Measurements from ENCODE around the gene OR1L1. TPM values are rescaled to one million over a fixed set of nuclear protein-coding genes. Genes with fewer than 3 reads are reported as not detected.

Gene OR1L1
- total and polyA plus RNA-seq, 8 donors, result not detected

DNA sequence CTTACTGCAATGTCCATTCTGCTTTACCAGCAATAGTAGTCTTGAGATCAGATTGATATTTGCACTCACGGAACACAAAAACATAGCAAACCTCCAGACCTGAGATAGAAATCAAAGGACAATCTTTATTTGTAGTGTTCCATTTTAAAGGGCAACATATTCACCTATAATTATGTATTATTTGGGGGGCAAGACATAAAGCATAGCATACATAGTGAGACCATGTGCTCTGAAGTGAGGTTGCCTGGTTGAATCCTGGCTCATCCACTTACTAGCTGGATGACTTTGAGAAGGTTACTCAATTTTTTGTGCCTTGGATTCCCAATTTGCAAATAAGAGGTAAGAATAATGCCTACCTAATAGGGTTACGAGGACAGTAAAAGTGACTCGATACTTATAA is 4.0 kb upstream of the OR1L1 start, which contains the start of gene OR1B1:
OR1B1 (minus strand) TSS at position 101 of the 400 bp plus-strand sequence.
- Histone ChIP-seq H3K9me3 (no peaks in the 10 kb centered on the region), H3K27ac (no peak within 1 kb of the TSS), H3K4me1 (no peaks in the 10 kb centered on the region), H3K27me3 (no peaks in the 10 kb centered on the region), H3K36me3 (no peaks in the 10 kb centered on the region), H3K4me3 (no peak within 1 kb of the TSS)
- ATAC-seq (no peak), DNase-seq (no peak)
- no peak for TF ChIP-seq CTCF (IDR thresholded peaks at IDR 0.05)
- intact Hi-C loops (cut with DNase I), result no loop called here

- no peak for TF ChIP-seq CTCF (IDR thresholded peaks at IDR 0.05)
- no peaks in the 10 kb centered on the region for H3K27me3 ChIP-seq
These were observed 11.0 kb downstream of the OR1L1 start for GRCh38 chr9:122672481-122672880.

GRCh38 chr9:122684851-122685250 is 23.3 kb downstream of the OR1L1 start:
- H3K4me3 ChIP-seq, result no peak overlapping the region
- H3K36me3 ChIP-seq, result no peaks in the 10 kb centered on the region
- no peaks in the 10 kb centered on the region for H3K4me1 ChIP-seq
- no peak for DNase-seq
- H3K27ac ChIP-seq, result no peak overlapping the region
- no peaks in the 10 kb centered on the region for H3K27me3 ChIP-seq
- intact Hi-C loops (cut with DNase I), result no loop called here
- peaks cover 0 to 19% of the 10 kb centered on the region in 2 donors for H3K9me3 ChIP-seq
- TF ChIP-seq CTCF (IDR thresholded peaks at IDR 0.05), result no peak
- ATAC-seq, result no peak

More at GRCh38 chr9:122672481-122672880, 11.0 kb downstream of the OR1L1 start:
- intact Hi-C loops (cut with DNase I), result no loop called here
- no peak overlapping the region for H3K27ac ChIP-seq
- ATAC-seq, result no peak
- no peak for DNase-seq
- no peaks in the 10 kb centered on the region for H3K36me3 ChIP-seq
- no peak overlapping the region for H3K4me3 ChIP-seq
- no peaks in the 10 kb centered on the region for H3K4me1 ChIP-seq
- peaks cover 0 to 21% of the 10 kb centered on the region in 2 donors for H3K9me3 ChIP-seq

- Histone ChIP-seq H3K36me3 (no peaks in the 10 kb centered on the region), H3K9me3 (peaks cover 0 to 14% of the 10 kb centered on the region in 2 donors), H3K27ac (no peak overlapping the region), H3K4me3 (no peak overlapping the region), H3K4me1 (no peaks in the 10 kb centered on the region), H3K27me3 (no peaks in the 10 kb centered on the region)
- no peak for TF ChIP-seq CTCF (IDR thresholded peaks at IDR 0.05)
- no peak for DNase-seq
- no peak for ATAC-seq
- intact Hi-C loops (cut with DNase I), result no loop called here
These were observed 34.2 kb downstream of the OR1L1 start for GRCh38 chr9:122695696-122696095.

Other genes with a start within 250 kb of the OR1L1 start
- not detected for gene OR1J1, start 183.8 kb upstream of the OR1L1 start, total RNA-seq
- gene OR1J1, start 183.8 kb upstream of the OR1L1 start, polyA plus RNA-seq (ENCODE audit: insufficient read length in 6 of 6), result not detected
- gene OR1J2, start 150.9 kb upstream of the OR1L1 start, total RNA-seq, result not detected
- not detected for gene OR1J2, start 150.9 kb upstream of the OR1L1 start, polyA plus RNA-seq (ENCODE audit: insufficient read length in 6 of 6)
- gene OR1J4, start 142.6 kb upstream of the OR1L1 start, total RNA-seq, result not detected
- not detected for gene OR1J4, start 142.6 kb upstream of the OR1L1 start, polyA plus RNA-seq (ENCODE audit: insufficient read length in 6 of 6)
- not detected for gene OR1N1, start 134.4 kb upstream of the OR1L1 start, total RNA-seq
- not detected for gene OR1N1, start 134.4 kb upstream of the OR1L1 start, polyA plus RNA-seq (ENCODE audit: insufficient read length in 6 of 6)
- not detected for gene OR1N2, start 108.6 kb upstream of the OR1L1 start, total RNA-seq
- not detected for gene OR1N2, start 108.6 kb upstream of the OR1L1 start, polyA plus RNA-seq (ENCODE audit: insufficient read length in 6 of 6)
- not detected for gene OR1L8, start 78.3 kb upstream of the OR1L1 start, total RNA-seq
- gene OR1L8, start 78.3 kb upstream of the OR1L1 start, polyA plus RNA-seq (ENCODE audit: insufficient read length in 6 of 6), result under 1 TPM; 0.10 to 0.52 (median 0.37) TPM
- gene OR1Q1, start 47.0 kb upstream of the OR1L1 start, total RNA-seq, result not detected
- gene OR1Q1, start 47.0 kb upstream of the OR1L1 start, polyA plus RNA-seq (ENCODE audit: insufficient read length in 6 of 6), result under 1 TPM in 1 of 6 donors, not detected in 5; 0.21 TPM
- gene OR1B1, start 4.1 kb upstream of the OR1L1 start, total RNA-seq, result under 1 TPM in 1 of 2 donors, not detected in 1; 0.29 TPM
- gene OR1B1, start 4.1 kb upstream of the OR1L1 start, polyA plus RNA-seq (ENCODE audit: insufficient read length in 6 of 6), result under 1 TPM in 1 of 6 donors, not detected in 5; 0.20 TPM
- gene OR1L3, start 13.4 kb downstream of the OR1L1 start, total RNA-seq, result not detected
- gene OR1L3, start 13.4 kb downstream of the OR1L1 start, polyA plus RNA-seq (ENCODE audit: insufficient read length in 6 of 6), result not detected
- gene OR1L4, start 62.3 kb downstream of the OR1L1 start, total RNA-seq, result not detected
- not detected for gene OR1L4, start 62.3 kb downstream of the OR1L1 start, polyA plus RNA-seq (ENCODE audit: insufficient read length in 6 of 6)
- gene OR1L6, start 80.6 kb downstream of the OR1L1 start, total RNA-seq, result not detected
- not detected for gene OR1L6, start 80.6 kb downstream of the OR1L1 start, polyA plus RNA-seq (ENCODE audit: insufficient read length in 6 of 6)
- not detected for gene OR5C1, start 127.2 kb downstream of the OR1L1 start, total RNA-seq
- not detected for gene OR5C1, start 127.2 kb downstream of the OR1L1 start, polyA plus RNA-seq (ENCODE audit: insufficient read length in 6 of 6)
- gene OR1K1, start 138.4 kb downstream of the OR1L1 start, total RNA-seq, result not detected
- gene OR1K1, start 138.4 kb downstream of the OR1L1 start, polyA plus RNA-seq (ENCODE audit: insufficient read length in 6 of 6), result not detected
- gene PDCL, start 166.9 kb downstream of the OR1L1 start, total RNA-seq, result 10 to 100 TPM; 18.4 to 18.8 TPM
- 10 to 100 TPM; 38.1 to 45.6 (median 40.6) TPM for gene PDCL, start 166.9 kb downstream of the OR1L1 start, polyA plus RNA-seq (ENCODE audit: insufficient read length in 6 of 6)
- gene RC3H2, start 243.6 kb downstream of the OR1L1 start, total RNA-seq, result 10 to 100 TPM; 46.1 to 48.3 TPM
- 10 to 100 TPM; 39.8 to 43.9 (median 41.7) TPM for gene RC3H2, start 243.6 kb downstream of the OR1L1 start, polyA plus RNA-seq (ENCODE audit: insufficient read length in 6 of 6)

Data from left lung (tissue), 10 donors.